ENCODE measurements around the gene KCNIP4. TPM values are rescaled to one million over a fixed set of nuclear protein-coding genes. Genes with fewer than 3 reads are reported as not detected.

The KCNIP4 gene
- total and polyA plus RNA-seq, 2 donors (not counting 1 experiment from before 2014, with no cell fraction given): not detected

GRCh38 chr4:20682853-20683252, 1265.7 kb downstream of the KCNIP4 start:
- intact Hi-C loops (cut with micrococcal nuclease): no loop called here

GRCh38 chr4:20681271-20681670, 1267.3 kb downstream of the KCNIP4 start:
- H3K4me3 Mint-ChIP-seq: no peak overlapping the region
- TF ChIP-seq CTCF (IDR thresholded peaks at IDR 0.05): no peak
- no peak for TF ChIP-seq EZH2 (IDR thresholded peaks at IDR 0.05; ENCODE audit: borderline replicate concordance, insufficient read depth, low read depth, low read length, poor library complexity, severe bottlenecking)
- H3K9me3 ChIP-seq (ENCODE audit: control extremely low read depth in 1 of 3, control insufficient read depth in 2 of 3, insufficient read depth in 1 of 3, low read length in 2 of 3): no peaks in the 10 kb centered on the region
- H3K9ac ChIP-seq (ENCODE audit: low read length): no peak overlapping the region
- no peaks in the 10 kb centered on the region for H3K36me3 ChIP-seq (replicated peaks in 1 of 2; ENCODE audit: control extremely low read depth in 1 of 2, control insufficient read depth in 1 of 2, extremely low read depth in 1 of 2, insufficient read depth in 2 of 2, low read length in 1 of 2)
- 80% methylated on average over 1 of the region's 1 CpG for WGBS (ENCODE audit: insufficient coverage)
- no peak overlapping the region for H3K27ac ChIP-seq (ENCODE audit: low read length in 2 of 2)
- POLR2A ChIA-PET: no interaction called here
- no peak overlapping the region for H3K4me2 ChIP-seq (replicated peaks; ENCODE audit: low read depth, low read length, poor library complexity, severe bottlenecking)
- H3K27me3 Mint-ChIP-seq: peaks cover 21% of the 10 kb centered on the region
- no peak overlapping the region for H3K27ac Mint-ChIP-seq
- no peaks in the 10 kb centered on the region for H4K20me1 ChIP-seq (ENCODE audit: control insufficient read depth, insufficient read depth, low read length, poor library complexity, severe bottlenecking)
- DNase-seq: no peak
- H3K79me2 ChIP-seq (ENCODE audit: control insufficient read depth, insufficient read depth, low read length): no peaks in the 10 kb centered on the region
- no peak overlapping the region for H3K4me3 ChIP-seq (ENCODE audit: control extremely low read depth in 1 of 5, extremely low read depth in 1 of 5, insufficient read depth in 1 of 5, low read depth in 2 of 5, low read length in 4 of 5)
- no peaks in the 10 kb centered on the region for H3K4me1 ChIP-seq (ENCODE audit: control insufficient read depth in 2 of 2, insufficient read depth in 2 of 2, low read length in 2 of 2)
- H3K27me3 ChIP-seq (replicated peaks in 1 of 4; ENCODE audit: control extremely low read depth in 1 of 4, control insufficient read depth in 3 of 4, insufficient read depth in 4 of 4, low read length in 3 of 4): peaks cover 0 to 6% (median 0%) of the 10 kb centered on the region in 4 experiments
- intact Hi-C loops (cut with micrococcal nuclease): no loop called here
- H3K4me1 Mint-ChIP-seq: no peaks in the 10 kb centered on the region
- no peak overlapping the region for H2AFZ ChIP-seq (ENCODE audit: insufficient read depth, low read depth, low read length, poor library complexity, severe bottlenecking)
- no peak for ATAC-seq (ENCODE audit: low read depth)
- CTCF ChIA-PET: no interaction called here
- H3K9me3 Mint-ChIP-seq (ENCODE audit: insufficient read depth): no peaks in the 10 kb centered on the region

More at GRCh38 chr4:20682853-20683252, 1265.7 kb downstream of the KCNIP4 start:
- H3K27me3 Mint-ChIP-seq: peaks cover 15% of the 10 kb centered on the region
- POLR2A ChIA-PET: no interaction called here
- H3K27me3 ChIP-seq (replicated peaks in 1 of 4; ENCODE audit: control extremely low read depth in 1 of 4, control insufficient read depth in 3 of 4, insufficient read depth in 4 of 4, low read length in 3 of 4): peaks cover 0 to 6% (median 0%) of the 10 kb centered on the region in 4 experiments
- no peak overlapping the region for H3K4me3 Mint-ChIP-seq
- H3K4me1 ChIP-seq (ENCODE audit: control insufficient read depth in 2 of 2, insufficient read depth in 2 of 2, low read length in 2 of 2): no peaks in the 10 kb centered on the region
- no peak overlapping the region for H2AFZ ChIP-seq (ENCODE audit: insufficient read depth, low read depth, low read length, poor library complexity, severe bottlenecking)
- no peak overlapping the region for H3K9ac ChIP-seq (ENCODE audit: low read length)
- H3K9me3 Mint-ChIP-seq (ENCODE audit: insufficient read depth): no peaks in the 10 kb centered on the region
- H3K9me3 ChIP-seq (ENCODE audit: control extremely low read depth in 1 of 3, control insufficient read depth in 2 of 3, insufficient read depth in 1 of 3, low read length in 2 of 3): no peaks in the 10 kb centered on the region
- H3K79me2 ChIP-seq (ENCODE audit: control insufficient read depth, insufficient read depth, low read length): no peaks in the 10 kb centered on the region
- no peak overlapping the region for H3K27ac ChIP-seq (ENCODE audit: low read length in 2 of 2)
- H3K4me2 ChIP-seq (replicated peaks; ENCODE audit: low read depth, low read length, poor library complexity, severe bottlenecking): no peak overlapping the region
- H3K27ac Mint-ChIP-seq: no peak overlapping the region
- H4K20me1 ChIP-seq (ENCODE audit: control insufficient read depth, insufficient read depth, low read length, poor library complexity, severe bottlenecking): no peaks in the 10 kb centered on the region
- no peak overlapping the region for H3K4me3 ChIP-seq (ENCODE audit: control extremely low read depth in 1 of 5, extremely low read depth in 1 of 5, insufficient read depth in 1 of 5, low read depth in 2 of 5, low read length in 4 of 5)
- ATAC-seq (ENCODE audit: low read depth) (no peak), DNase-seq (no peak)
- CTCF ChIA-PET: interaction anchor here (0.6 to 1.3 kb wide), 6 partner anchors 10 to 2000 kb away, joined by 3 read pairs; no protein-coding TSS in a partner anchor
- no peaks in the 10 kb centered on the region for H3K4me1 Mint-ChIP-seq
- TF ChIP-seq EZH2 (IDR thresholded peaks at IDR 0.05; ENCODE audit: borderline replicate concordance, insufficient read depth, low read depth, low read length, poor library complexity, severe bottlenecking): no peak
- no peak for TF ChIP-seq CTCF (IDR thresholded peaks at IDR 0.05)
- H3K36me3 ChIP-seq (replicated peaks in 1 of 2; ENCODE audit: control extremely low read depth in 1 of 2, control insufficient read depth in 1 of 2, extremely low read depth in 1 of 2, insufficient read depth in 2 of 2, low read length in 1 of 2): no peaks in the 10 kb centered on the region
- 92% methylated on average over 3 of the region's 3 CpGs for WGBS (ENCODE audit: insufficient coverage)
